SW480 (cell line): ENCODE measurements around the gene MRGPRD.

Source experiments
- DNase-seq: peaks from one replicate; pipeline ENCODE4 v3.0.0-alpha.2; 2016; ENCODE audit warnings: low spot score

Gene MRGPRD

DNA sequence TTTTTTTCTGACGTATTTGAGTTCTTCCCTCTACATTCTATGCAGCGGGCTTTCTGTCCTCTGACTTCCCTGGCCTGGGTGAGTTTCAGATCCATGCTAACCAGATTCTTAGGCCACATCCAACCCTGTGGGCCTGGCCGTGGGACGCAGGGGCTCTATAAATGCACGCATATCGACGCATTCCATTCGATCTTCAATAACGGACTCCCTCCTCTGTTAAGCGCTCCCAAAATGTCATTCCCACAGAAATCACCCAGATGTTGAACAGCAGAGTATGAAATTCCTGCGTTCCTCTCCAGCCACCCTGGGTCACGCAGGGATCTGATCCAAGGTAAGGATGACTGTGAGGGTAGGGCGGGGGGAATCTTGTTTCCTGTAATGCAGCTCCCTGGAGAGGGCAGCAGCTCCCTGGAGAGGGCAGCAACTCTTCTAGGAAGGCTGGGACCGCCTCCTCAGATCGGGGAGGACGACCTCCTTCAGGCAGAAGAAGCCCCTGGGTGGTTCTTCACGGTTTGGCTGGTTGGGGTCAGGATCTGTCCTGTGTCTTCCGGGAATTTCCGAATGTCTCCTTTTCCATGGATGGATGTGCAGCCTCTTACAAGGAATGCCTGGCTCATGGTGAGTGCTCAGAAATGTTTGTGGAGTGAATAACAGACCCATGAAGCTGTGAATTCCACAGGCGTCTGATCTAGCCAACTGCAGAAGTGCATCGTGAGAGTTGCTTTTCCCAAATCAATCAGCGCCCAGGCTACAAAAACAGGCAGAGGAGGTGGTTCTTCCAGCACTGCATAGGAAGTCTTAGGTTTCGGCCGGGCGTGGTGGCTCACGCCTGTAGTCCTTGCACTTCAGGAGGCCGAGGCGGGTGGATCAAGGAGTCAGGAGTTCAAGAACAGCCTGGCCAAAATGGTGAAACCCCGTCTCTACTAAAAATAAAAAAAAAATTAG, 12.2 kb downstream of the MRGPRD start:
- no peak for DNase-seq

DNA sequence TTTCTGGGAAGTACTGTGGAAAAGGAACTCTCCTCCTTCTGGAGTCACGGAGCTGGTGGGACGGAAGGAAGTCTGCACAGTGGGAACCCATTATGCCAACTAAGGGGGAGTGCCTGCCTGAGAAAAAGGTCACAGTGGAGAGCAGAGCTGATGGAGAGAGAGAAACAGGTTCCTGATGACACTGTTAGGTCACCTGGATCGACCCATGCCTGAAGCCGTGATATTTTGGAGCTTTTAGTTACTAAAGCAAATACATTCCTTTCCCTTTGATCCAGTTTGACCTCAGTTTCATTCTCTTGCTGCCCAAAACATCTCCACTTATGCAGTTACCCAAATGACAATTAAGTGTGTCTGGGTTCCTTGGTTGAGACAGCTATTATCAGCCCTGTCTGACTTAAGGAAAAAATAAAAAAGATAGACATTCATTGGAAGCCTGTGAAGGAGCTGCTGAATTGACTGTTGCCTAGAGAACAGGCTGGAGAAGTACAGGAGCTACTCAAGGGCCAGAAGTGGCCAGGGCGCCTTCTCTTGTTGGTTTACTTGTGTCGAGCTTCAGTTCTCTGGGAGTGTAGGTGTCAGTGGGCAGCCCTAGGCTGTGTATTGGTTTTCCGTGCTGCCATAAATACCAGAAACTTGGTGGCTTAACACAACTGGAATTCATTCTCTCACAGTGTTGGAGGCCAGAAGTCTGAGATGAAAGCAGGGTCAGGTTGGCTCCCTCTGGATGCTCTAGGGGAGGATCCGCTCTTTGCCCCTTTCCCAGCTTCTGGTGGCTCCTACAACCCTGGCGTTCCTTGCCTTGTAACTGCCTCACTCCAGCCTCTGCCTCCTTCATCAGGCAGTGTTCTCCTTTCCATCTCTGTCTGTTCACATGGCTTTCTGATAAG, 13.6 kb downstream of the MRGPRD start:
- no peak for DNase-seq

DNA sequence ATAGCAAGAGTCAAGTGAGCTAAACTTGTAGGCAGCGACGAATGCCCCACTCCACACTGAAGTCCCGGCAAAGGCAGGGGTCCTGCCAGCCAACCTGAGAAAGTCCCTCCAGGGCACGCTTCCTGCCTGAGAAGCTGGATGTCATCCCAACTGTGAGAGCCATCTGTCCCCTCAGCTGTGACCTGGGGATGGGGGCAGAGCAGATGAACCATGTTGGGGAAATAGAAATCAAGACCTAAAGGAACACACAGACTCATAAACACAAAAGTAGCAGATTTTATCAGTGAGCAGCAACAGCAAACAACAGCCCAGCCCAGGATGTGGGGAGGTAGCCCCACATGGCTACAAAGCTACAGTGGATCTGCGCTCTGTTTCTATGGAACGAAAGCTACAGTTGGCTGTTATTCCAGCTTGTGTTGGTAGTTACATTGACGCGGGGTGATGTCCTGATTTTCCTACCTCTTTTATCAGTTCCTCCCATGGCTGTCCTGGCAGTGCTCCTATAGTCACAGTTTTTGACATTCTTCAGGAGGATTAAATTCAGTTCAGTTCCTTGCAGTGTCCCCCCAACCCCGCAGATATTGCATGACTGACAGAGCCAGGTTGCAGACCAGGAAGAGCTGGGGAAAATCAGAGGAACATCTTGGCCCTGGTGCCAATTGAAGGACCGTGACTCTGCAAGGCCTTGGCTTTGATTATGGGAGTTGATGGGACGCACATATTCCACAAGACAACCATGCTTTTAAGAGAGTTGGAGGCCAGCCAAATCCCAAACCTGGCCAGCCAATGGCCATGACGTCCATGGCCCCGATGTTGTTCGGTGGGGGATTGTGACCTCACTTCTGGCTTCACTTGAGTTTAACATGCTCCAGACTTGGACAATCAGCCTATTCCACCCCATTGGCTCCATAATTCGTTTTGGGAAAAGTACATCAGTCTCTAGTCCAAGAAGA, 14.6 kb downstream of the MRGPRD start:
- no peak for DNase-seq

DNA sequence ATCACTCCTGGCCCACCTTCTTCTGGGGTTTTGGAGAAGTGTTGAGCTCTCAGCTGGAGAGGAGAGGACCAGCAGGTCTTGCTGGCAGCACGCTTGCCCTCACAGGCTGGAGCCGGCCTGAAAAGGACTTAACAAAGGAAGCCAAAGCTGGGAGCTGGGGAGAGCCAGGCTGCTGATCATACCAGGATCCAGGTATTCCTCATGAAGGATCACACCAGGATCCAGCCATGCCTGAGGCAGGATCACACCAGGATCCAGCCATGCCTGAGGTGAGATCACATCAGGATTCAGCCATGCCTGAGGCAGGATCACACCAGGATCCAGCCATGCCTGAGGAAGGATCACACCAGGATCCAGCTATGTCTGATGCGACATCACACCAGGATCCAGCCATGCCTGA, 17.0 kb downstream of the MRGPRD start:
- no peak for DNase-seq

- no peak for DNase-seq
These were observed 18.1 kb downstream of the MRGPRD start for GRCh38 chr11:68962527-68963250.

DNA sequence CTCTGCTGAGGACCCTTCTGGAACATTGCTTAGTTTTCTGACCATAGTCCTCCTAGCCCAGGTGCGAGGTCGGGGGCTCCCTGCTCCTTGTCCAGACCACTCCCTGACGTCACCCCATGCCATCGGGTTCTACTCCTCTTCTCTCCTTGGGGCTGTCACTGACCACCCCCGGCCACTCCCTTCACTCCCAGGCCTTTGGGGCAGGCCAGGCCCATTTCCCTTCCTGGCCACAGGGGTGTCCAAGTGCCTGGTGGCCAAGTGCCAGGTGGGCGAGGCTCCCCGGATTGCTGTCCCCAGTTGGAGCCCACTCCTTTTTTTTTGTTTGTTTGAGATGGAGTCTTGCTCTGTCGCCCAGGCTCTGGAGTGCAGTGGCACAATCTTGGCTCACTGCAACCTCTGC, 19.5 kb downstream of the MRGPRD start:
- no peak for DNase-seq

- no peak for DNase-seq
These were observed 20.3 kb downstream of the MRGPRD start for GRCh38 chr11:68960294-68961071.

- no peak for DNase-seq
These were observed 21.1 kb downstream of the MRGPRD start for GRCh38 chr11:68959465-68960293.

- no peak for DNase-seq
These were observed 22.6 kb downstream of the MRGPRD start for GRCh38 chr11:68958211-68958610.

DNA sequence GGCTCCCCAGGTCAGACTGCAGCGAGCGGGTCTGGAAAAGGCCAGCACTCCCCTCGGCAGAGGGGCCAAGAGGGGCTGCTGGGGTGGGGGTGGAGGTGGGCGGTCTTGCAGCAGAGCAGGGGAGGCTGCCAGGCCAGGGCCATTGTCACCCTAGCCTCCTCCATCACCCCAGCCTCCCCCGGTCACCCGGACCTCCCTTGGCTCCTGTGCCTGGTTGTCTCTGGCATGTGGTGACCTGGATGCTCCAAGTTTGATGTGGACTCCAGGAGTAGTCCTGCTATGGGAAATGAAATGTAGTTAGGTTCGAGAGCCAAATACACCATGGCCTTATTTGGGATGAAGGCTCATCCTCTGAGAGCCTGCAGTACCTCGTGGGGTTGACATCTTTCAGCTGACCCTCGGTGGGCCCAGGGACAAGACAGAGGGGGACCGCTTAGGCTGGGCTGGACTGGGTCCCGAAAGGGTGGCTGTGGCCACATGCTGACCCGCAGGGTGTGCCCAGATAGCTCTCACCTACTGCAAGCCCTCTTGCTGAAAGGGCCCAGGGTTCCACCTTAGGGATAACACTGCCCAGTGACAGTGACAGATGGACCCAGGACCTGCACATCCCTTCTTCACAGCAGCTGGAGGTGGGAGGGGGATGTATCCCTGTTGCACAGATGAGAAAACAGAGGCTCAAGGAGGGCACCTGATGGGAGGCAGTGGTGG, 24.1 kb downstream of the MRGPRD start:
- DNase-seq, result no peak

GRCh38 chr11:68956142-68956541, 24.6 kb downstream of the MRGPRD start:
- DNase-seq, result no peak

GRCh38 chr11:68955607-68955958, 25.2 kb downstream of the MRGPRD start:
- no peak for DNase-seq

DNA sequence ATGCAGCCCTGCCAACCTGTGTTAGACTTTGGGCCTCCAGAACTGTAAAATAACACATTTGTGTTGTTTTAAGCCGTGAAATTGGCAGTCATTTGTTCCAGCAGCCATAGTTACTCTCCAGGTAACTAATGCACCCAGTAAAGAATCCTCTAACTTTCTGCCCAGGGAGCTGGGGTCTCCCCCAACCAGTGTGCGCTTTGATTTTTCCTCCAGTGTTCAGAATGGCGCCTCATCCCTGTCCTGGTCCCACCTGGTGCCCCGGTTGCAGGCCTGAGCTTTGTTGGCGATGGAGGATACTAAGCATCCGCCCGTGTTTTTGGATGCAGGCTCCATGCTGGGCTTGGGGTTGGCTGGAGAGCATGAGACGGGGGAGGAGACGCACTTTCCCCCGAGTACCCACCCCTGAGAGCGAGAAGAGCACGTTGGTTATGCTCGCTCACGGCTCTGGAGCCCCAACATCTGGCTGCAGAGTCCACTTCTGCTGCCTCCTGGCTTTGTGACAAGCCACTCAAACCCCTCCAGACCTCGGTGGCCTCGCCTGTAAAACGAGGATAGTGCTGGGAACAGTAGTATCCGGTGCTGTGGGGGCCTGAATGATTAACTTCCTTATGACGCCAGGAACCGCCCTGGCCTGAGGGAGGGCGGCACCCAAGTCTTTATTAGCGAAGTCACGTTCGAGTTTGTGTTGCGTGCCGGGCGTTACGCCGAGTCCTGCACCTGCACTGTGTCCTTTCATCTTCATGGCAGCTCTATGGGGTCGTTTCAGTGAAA, 25.8 kb downstream of the MRGPRD start:
- peak; percentile 68 for DNase-seq

DNA sequence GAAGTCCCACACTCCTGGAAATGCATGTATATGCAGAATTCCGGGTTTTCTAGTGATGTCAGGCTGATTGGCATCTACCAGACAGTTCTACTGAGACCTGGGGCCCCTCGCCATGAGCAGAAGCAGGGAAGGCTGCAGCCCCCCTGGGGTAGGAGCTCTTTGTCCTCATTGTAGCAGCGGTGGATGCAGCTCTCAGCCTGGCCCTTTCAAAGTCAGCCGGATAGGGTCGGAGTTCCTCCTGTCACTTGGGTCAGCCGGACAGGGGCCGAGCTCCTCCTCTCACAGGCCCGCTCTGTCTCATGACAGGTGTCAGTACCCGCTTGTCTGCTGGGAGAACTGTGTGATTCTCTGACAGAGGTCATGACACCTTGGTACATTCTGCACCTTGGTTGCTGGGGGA, 30.0 kb downstream of the MRGPRD start:
- no peak for DNase-seq

DNA sequence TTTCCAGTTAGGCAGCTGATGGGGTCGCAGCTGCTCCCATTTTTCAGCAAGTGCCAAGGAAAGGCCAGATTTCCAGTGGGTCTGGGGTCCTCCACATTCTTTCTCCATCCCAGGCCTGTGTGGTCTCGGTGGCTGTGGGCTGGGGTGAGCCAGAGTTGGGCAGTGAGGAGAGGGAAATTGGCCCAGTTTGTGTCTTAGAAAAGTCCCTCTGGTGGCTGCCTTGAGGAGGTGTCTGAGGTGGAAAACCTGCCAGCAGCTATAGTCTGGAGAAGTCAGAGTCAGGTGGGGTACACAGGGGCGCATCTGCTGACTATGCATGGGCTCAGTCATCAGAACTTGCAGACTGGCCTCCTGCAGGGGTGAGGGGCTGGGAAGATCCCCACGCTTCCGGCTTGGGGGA, 30.5 kb downstream of the MRGPRD start:
- peak; percentile 17 for DNase-seq

DNA sequence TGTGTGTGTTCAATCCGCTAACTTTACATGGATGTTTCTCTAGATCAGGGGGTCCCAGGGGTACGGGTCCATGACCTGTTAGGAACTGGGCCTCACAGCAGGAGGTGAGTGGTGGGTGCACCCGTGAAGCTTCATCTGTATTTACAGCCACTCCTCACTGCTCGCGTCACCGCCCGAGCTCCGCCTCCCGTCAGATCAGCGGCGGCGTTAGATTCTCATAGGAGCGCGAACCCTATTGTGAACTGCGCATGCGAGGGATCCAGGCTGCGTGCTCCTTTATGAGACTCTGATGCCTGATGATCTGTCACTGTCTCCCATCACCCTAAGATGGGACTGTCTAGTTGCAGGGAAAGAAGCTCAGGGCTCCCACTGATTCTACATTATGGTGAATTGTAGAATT, 31.9 kb downstream of the MRGPRD start:
- DNase-seq, result no peak

DNA sequence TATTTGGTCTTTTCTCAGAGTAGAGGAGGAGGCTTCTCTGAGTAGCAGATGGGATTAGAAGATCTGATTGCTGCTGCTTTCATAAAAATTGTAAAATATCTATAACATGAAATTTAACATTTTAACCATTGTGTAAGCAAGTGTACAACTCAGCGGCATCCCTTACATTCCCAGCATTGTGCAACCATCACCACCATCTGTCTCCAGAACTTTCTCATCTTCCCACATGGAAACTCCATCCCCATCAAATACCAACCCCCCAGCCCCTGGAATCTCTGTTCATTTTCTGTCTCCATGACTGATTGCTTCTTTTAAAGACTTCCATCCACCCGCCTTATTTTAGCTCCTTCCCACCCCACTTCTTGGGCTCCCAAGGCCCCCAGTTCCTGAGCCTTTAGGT, 32.3 kb downstream of the MRGPRD start:
- no peak for DNase-seq

DNA sequence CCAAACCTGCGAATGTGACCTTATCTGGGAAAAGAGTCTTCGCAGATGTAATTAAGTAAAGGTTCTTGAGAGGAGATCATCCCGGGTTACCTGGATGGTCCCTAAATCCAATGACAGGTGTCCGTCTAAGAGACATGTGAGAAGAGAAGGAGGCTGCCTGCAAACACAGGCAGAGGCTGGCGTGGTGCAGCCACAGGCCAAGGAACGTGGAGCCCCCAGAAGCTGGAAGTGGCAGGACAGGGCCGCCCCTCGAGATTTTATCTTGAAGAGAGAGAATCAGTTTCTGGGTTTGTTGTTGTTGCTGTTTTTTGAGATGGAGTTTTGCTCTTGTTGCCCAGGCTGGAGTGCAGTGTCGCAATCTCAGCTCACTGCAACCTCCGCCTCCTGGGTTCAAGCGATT, 33.6 kb downstream of the MRGPRD start:
- no peak for DNase-seq
